Measurements from ENCODE around the gene TTC3.

GRCh38 chr21:37193676-37194075 lies 120.6 kb downstream of the TTC3 start:
- TF ChIP-seq CTCF (conservative IDR thresholded peaks at IDR 0.05; ENCODE audit: low read depth, low read length), result no peak
- TF ChIP-seq EZH2 (IDR thresholded peaks at IDR 0.05; ENCODE audit: low read length, unreplicated experiment), result no peak
- TF ChIP-seq EZH2phosphoT487 (IDR thresholded peaks at IDR 0.05; ENCODE audit: borderline replicate concordance, low read length), result no peak
